NT2/D1 (cell line): ENCODE data around the gene LRCH3.

Source experiments
- DNase-seq: peaks from one replicate; pipeline ENCODE4 v3.0.0-alpha.2; 2011; ENCODE audit warnings: low read depth, low spot score
- H3K27me3 ChIP-seq: 2 replicates; pipeline ENCODE4 v1.6.0; 2011; ENCODE audit warnings: mild to moderate bottlenecking; ENCODE audit not compliant: insufficient read length, insufficient read depth
- H3K36me3 ChIP-seq: 2 replicates; pipeline ENCODE4 v1.6.1; 2011; ENCODE audit warnings: mild to moderate bottlenecking, low read length, mixed read lengths; ENCODE audit not compliant: insufficient read depth, insufficient read length
- H3K4me1 ChIP-seq: 2 replicates; pipeline ENCODE4 v1.5.1; 2011; ENCODE audit not compliant: insufficient read depth, insufficient read length
- H3K4me3 ChIP-seq: 2 replicates; pipeline ENCODE4 v1.5.1; 2011; ENCODE audit warnings: low read depth; ENCODE audit not compliant: insufficient read length
- H3K9ac ChIP-seq: 2 replicates; pipeline ENCODE4 v1.6.0; 2011; ENCODE audit warnings: low read depth; ENCODE audit not compliant: insufficient read length
- H3K9me3 ChIP-seq: 2 replicates; pipeline ENCODE4 v1.5.1; 2011; ENCODE audit warnings: mild to moderate bottlenecking, low read length; ENCODE audit not compliant: insufficient read depth
- SUZ12 ChIP-seq: IDR thresholded peaks from 2 replicates; pipeline ENCODE4 v1.6.1; 2011; ENCODE audit not compliant: insufficient read length, insufficient read depth; ENCODE audit errors: extremely low read depth
- YY1 ChIP-seq: IDR thresholded peaks from 2 replicates; pipeline ENCODE4 v1.6.1; 2011; ENCODE audit not compliant: insufficient read length, insufficient read depth
- ZNF274 ChIP-seq: IDR thresholded peaks from 2 replicates; pipeline ENCODE4 v1.6.1; 2011; ENCODE audit warnings: mild to moderate bottlenecking, low read depth, low read length

LRCH3 gene

GRCh38 chr3:197750396-197750831, 40.6 kb upstream of the LRCH3 start:
- H3K4me1 ChIP-seq = no peaks in the 10 kb centered on the region
- peak overlapping the region; percentile 71 for H3K4me3 ChIP-seq
- no peak for DNase-seq
- H3K36me3 ChIP-seq = no peaks in the 10 kb centered on the region
- peaks cover 52% of the 10 kb centered on the region for H3K27me3 ChIP-seq
- H3K9me3 ChIP-seq = no peaks in the 10 kb centered on the region
- H3K9ac ChIP-seq = peak overlapping the region; percentile 74
- TF ChIP-seq ZNF274 (no peak), SUZ12 (no peak), YY1 (no peak)

GRCh38 chr3:197750858-197751737, 40.0 kb upstream of the LRCH3 start:
- TF ChIP-seq SUZ12 = no peak
- TF ChIP-seq ZNF274 = no peak
- peak overlapping the region; percentile 74 for H3K9ac ChIP-seq
- no peaks in the 10 kb centered on the region for H3K9me3 ChIP-seq
- no peaks in the 10 kb centered on the region for H3K4me1 ChIP-seq
- H3K36me3 ChIP-seq = no peaks in the 10 kb centered on the region
- H3K27me3 ChIP-seq = peaks cover 52% of the 10 kb centered on the region
- DNase-seq = no peak
- peak overlapping the region; percentile 71 for H3K4me3 ChIP-seq

GRCh38 chr3:197752107-197752506, 38.9 kb upstream of the LRCH3 start:
- Histone ChIP-seq H3K9ac (no peak overlapping the region), H3K27me3 (peaks cover 52% of the 10 kb centered on the region), H3K4me1 (no peaks in the 10 kb centered on the region), H3K9me3 (no peaks in the 10 kb centered on the region), H3K36me3 (peaks cover 8% of the 10 kb centered on the region), H3K4me3 (no peak overlapping the region)
- TF ChIP-seq ZNF274 = no peak
- TF ChIP-seq SUZ12 = no peak
- TF ChIP-seq YY1 = no peak
- no peak for DNase-seq

DNA sequence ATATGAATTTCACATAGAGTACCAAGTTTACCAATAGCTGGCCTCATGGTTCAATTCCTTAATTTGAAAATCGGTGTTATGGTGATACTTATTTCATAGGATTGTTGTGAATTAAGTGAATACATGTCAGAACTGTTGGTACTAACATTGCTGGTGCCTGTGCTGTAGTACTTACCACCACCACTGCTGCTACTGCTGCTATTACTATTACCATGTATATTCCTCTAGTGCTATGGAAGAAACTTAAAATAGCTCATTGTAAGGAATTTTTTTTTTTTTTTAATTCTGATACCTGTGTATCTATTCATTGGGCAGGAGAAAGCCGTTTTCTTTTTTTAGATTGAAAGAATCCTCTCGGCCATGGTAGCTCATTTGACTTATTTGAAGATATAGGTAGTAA, 37.8 kb upstream of the LRCH3 start:
- DNase-seq = no peak
- TF ChIP-seq YY1 (no peak), ZNF274 (no peak), SUZ12 (no peak)
- Histone ChIP-seq H3K9me3 (no peaks in the 10 kb centered on the region), H3K27me3 (peaks cover 49% of the 10 kb centered on the region), H3K36me3 (peaks cover 12% of the 10 kb centered on the region), H3K9ac (no peak overlapping the region), H3K4me1 (no peaks in the 10 kb centered on the region), H3K4me3 (no peak overlapping the region)

GRCh38 chr3:197756704-197757103, 34.4 kb upstream of the LRCH3 start:
- no peak overlapping the region for H3K4me3 ChIP-seq
- TF ChIP-seq SUZ12 = no peak
- no peak for TF ChIP-seq YY1
- TF ChIP-seq ZNF274 = no peak
- H3K9ac ChIP-seq = no peak overlapping the region
- H3K4me1 ChIP-seq = no peaks in the 10 kb centered on the region
- H3K36me3 ChIP-seq = peaks cover 12% of the 10 kb centered on the region
- H3K9me3 ChIP-seq = no peaks in the 10 kb centered on the region
- peaks cover 15% of the 10 kb centered on the region for H3K27me3 ChIP-seq
- DNase-seq = no peak

DNA sequence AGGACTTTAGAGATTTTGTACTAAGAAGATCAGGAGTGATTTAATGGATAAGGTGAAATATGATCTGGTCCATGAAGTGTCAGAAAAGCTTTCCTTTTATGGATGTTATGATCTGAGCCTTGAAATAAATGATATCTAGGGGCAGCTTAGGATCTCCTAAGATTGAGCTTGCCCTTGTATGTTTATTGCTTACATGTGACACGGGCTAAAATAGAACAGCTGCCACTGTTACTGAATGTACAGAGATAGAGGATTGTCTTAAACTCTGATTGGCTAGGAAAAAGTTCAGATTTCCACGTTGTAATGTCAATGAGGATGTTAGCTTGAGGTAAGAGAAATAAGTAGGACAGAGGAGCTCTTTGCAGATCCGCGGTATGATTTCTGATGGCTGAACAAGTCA, 32.5 kb upstream of the LRCH3 start:
- no peak for TF ChIP-seq ZNF274
- TF ChIP-seq YY1 = no peak
- no peak for TF ChIP-seq SUZ12
- H3K9ac ChIP-seq = no peak overlapping the region
- no peaks in the 10 kb centered on the region for H3K9me3 ChIP-seq
- no peak overlapping the region for H3K4me3 ChIP-seq
- no peaks in the 10 kb centered on the region for H3K27me3 ChIP-seq
- no peak for DNase-seq
- H3K4me1 ChIP-seq = no peaks in the 10 kb centered on the region
- H3K36me3 ChIP-seq = peaks cover 12% of the 10 kb centered on the region

DNA sequence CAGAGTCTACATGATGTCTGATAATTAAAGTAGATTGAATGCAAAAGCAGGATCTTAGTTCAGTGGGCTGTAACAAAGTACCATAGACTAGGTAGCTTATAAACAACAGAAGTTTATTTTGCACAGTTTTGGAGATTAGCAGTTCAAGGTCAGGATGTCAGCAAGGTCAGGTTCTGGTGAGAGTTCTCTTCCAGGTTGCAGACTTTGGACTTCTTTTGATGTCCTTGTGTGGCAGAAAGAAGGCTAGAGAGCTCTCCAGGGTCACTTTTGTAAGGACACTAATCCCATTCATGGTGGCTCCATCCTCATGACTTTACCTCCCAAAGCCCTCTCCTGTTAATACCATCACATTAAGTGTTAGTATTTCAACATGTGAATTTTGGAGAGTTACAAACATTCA, 29.3 kb upstream of the LRCH3 start:
- Histone ChIP-seq H3K36me3 (peaks cover 10% of the 10 kb centered on the region), H3K9me3 (no peaks in the 10 kb centered on the region), H3K9ac (no peak overlapping the region), H3K27me3 (no peaks in the 10 kb centered on the region), H3K4me3 (no peak overlapping the region), H3K4me1 (no peaks in the 10 kb centered on the region)
- TF ChIP-seq ZNF274 = no peak
- no peak for TF ChIP-seq SUZ12
- TF ChIP-seq YY1 = no peak
- DNase-seq = no peak

DNA sequence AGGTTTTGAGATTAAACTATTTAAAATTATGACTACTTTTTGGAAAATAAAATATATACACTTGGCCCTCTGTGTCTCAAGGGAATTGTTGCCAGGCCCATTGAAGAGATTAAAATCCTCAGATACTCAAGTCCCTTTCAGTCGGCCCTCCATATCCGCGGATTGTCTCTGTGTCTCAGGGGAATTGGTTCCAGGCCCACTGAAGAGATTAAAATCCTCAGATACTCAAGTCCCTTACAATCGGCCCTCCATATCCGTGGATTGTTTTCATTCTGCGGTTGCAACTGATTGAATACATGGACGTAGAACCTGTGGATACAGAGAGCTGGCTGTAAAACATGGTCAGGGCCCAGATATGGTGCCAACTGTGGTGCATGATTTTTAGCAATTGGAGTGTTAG, 15.7 kb upstream of the LRCH3 start:
- H3K27me3 ChIP-seq = no peaks in the 10 kb centered on the region
- no peak overlapping the region for H3K9ac ChIP-seq
- TF ChIP-seq YY1 = no peak
- no peak for TF ChIP-seq SUZ12
- no peak overlapping the region for H3K4me3 ChIP-seq
- no peaks in the 10 kb centered on the region for H3K9me3 ChIP-seq
- peaks cover 46% of the 10 kb centered on the region for H3K36me3 ChIP-seq
- no peak for DNase-seq
- H3K4me1 ChIP-seq = no peaks in the 10 kb centered on the region
